HepG2 (cell line): ENCODE data around the gene E2F3. TPM values are rescaled to one million over a fixed set of nuclear protein-coding genes. Genes with fewer than 3 reads are reported as not detected.
A peak's percentile ranks its signal among the peaks of the same experiment; 100 is the strongest.

Source experiments
- AHR ChIP-seq: IDR thresholded peaks from 2 replicates; pipeline ENCODE4 v1.6.1; 2018; ENCODE audit warnings: missing genetic modification reagents, missing compliant biosample characterization
- EP300 ChIP-seq, 3 experiments: sonication (generic) in 1 of 3; formaldehyde crosslinking in 1 of 3; IDR thresholded peaks; 2 replicates each; pipeline versions ENCODE4 v1.5.1 to v1.6.1; 2011 to 2020; ENCODE audit warnings: low read depth in 2 of 3, low read length in 2 of 3, borderline replicate concordance in 1 of 3, improper control_type of control experiment in 1 of 3, mild to moderate bottlenecking in 1 of 3, missing genetic modification reagents in 1 of 3, moderate library complexity in 1 of 3
- FOXM1 ChIP-seq: sonication (generic); formaldehyde crosslinking; IDR thresholded peaks from 2 replicates; pipeline ENCODE4 v1.5.0; 2020; ENCODE audit warnings: missing genetic modification reagents
- HMGXB4 ChIP-seq, 2 experiments: sonication (generic) in 1 of 2; formaldehyde crosslinking in 1 of 2; IDR thresholded peaks; 2 replicates each; pipeline versions ENCODE4 v1.4.0 to v1.6.1; 2018 to 2020; ENCODE audit warnings: missing genetic modification reagents in 2 of 2, borderline replicate concordance in 1 of 2, low read depth in 1 of 2, mild to moderate bottlenecking in 1 of 2, missing biosample characterization in 1 of 2
- MAFK ChIP-seq, 2 experiments: IDR thresholded peaks in 1 of 2; conservative IDR thresholded peaks in 1 of 2; 2 replicates each; pipeline ENCODE4 v1.6.1; 2011; ENCODE audit warnings: improper control_type of control experiment in 2 of 2, low read length in 2 of 2
- MYNN ChIP-seq: sonication (generic); formaldehyde crosslinking; IDR thresholded peaks from 2 replicates; pipeline ENCODE4 v1.4.0; 2020; ENCODE audit warnings: mild to moderate bottlenecking, low read depth, missing genetic modification reagents
- THYN1 ChIP-seq: sonication (generic); formaldehyde crosslinking; IDR thresholded peaks from 2 replicates; pipeline ENCODE4 v1.8.1; 2023; ENCODE audit warnings: low read depth, mild to moderate bottlenecking, moderate library complexity, missing genetic modification reagents, borderline replicate concordance
- ZBTB20 ChIP-seq: sonication (generic); formaldehyde crosslinking; IDR thresholded peaks from 2 replicates; pipeline ENCODE4 v1.8.1; 2023; ENCODE audit warnings: missing genetic modification reagents, low read depth, mild to moderate bottlenecking, borderline replicate concordance
- ZBTB42 ChIP-seq: sonication (generic); formaldehyde crosslinking; IDR thresholded peaks from 2 replicates; pipeline ENCODE4 v1.5.0; 2020; ENCODE audit warnings: mild to moderate bottlenecking, missing genetic modification reagents
- ZKSCAN8 ChIP-seq: IDR thresholded peaks from 2 replicates; pipeline ENCODE4 v1.6.1; 2016; ENCODE audit warnings: borderline replicate concordance, missing genetic modification reagents, missing compliant biosample characterization
- ZNF292 ChIP-seq: sonication (generic); formaldehyde crosslinking; IDR thresholded peaks from 2 replicates; pipeline ENCODE4 v1.8.1; 2022; ENCODE audit warnings: mild to moderate bottlenecking, low read depth, missing genetic modification reagents, borderline replicate concordance
- ZNF407 ChIP-seq: sonication (generic); formaldehyde crosslinking; IDR thresholded peaks from one replicate; pipeline ENCODE4 v1.5.1; 2020; ENCODE audit warnings: mild to moderate bottlenecking, missing genetic modification reagents; ENCODE audit errors: not compliant biosample characterization
- ZNF512B ChIP-seq: sonication (generic); formaldehyde crosslinking; IDR thresholded peaks from 2 replicates; pipeline ENCODE4 v1.5.1; 2020; ENCODE audit warnings: missing genetic modification reagents, mild to moderate bottlenecking, borderline replicate concordance
- polyA plus RNA-seq, 8 experiments: library from polyadenylated mRNA; depleted of rRNA in 3 of 8; stranded (reverse) in 7 of 8; unstranded in 1 of 8; fragments of >200 nt; fragmentation: Illumina TruSeq in 4 of 8; extraction: Trizol in 4 of 8; gene quantifications; 2 replicates each; pipeline versions ENCODE4 v1.2.1 to v1.2.3, GENCODE V29; 2011 to 2016; ENCODE audit warnings: low read depth in 4 of 8, missing spikeins in 1 of 8, mixed read lengths in 1 of 8; ENCODE audit not compliant: insufficient read depth in 1 of 8
- total RNA-seq, 5 experiments: library from RNA; depleted of rRNA; stranded (reverse); fragments of >200 nt; fragmentation: Illumina TruSeq; extraction: Trizol; gene quantifications; 2 replicates each; pipeline ENCODE4 v1.2.3, GENCODE V29; 2016; ENCODE audit warnings: low read depth in 1 of 5

Gene E2F3
- total and polyA plus RNA-seq, 2 of the 13 experiments (the other 11 are each of a cell fraction or from before 2014, with no cell fraction given) = 8.5 to 12.7 TPM

- TF ChIP-seq ZNF407 (CRISPR knock-in tag) (no peak), ZNF512B (no peak), ZKSCAN8 (CRISPR knock-in tag) (0 out of 2 replicates have a peak, but pooled peaks have one; percentile 37), MYNN (no peak), EP300 (IDR thresholded peaks at IDR 0.05; ENCODE audit: low read depth in 2 of 2, low read length in 2 of 2) (0 out of 4 replicates have a peak, but pooled peaks of 1 of the 2 experiments have one; percentile 7), EP300 (CRISPR knock-in tag; IDR thresholded peaks at IDR 0.05; ENCODE audit: borderline replicate concordance) (0 out of 2 replicates have a peak, but pooled peaks have one; percentile 55), AHR (CRISPR knock-in tag) (no peak), ZBTB42 (CRISPR knock-in tag) (no peak), HMGXB4 (CRISPR knock-in tag; IDR thresholded peaks at IDR 0.05; ENCODE audit: borderline replicate concordance in 1 of 2, low read depth in 1 of 2) (peak in 1 of 2 experiments; percentile 51; a peak in 2 of 4 replicates), ZNF292 (CRISPR knock-in tag) (no peak; the same call in none of the 2 replicates), THYN1 (CRISPR knock-in tag) (no peak), FOXM1 (CRISPR knock-in tag) (no peak), ZBTB20 (CRISPR knock-in tag) (0 out of 2 replicates have a peak, but pooled peaks have one; percentile 62), MAFK (conservative IDR thresholded peaks at IDR 0.05 in 1 of 2, IDR thresholded peaks at IDR 0.05 in 1 of 2; ENCODE audit: low read length in 2 of 2) (no peak)
Measured at GRCh38 chr6:20403070-20403765, 1.5 kb downstream of the E2F3 start (continued).
